Measurements from ENCODE around the gene WDR74. TPM values are rescaled to one million over a fixed set of nuclear protein-coding genes. Genes with fewer than 3 reads are reported as not detected.
"Not testable (repeated sequence)": the region's sequence is repeated elsewhere in the genome, so short reads cannot be mapped to it uniquely, and the experiment has no call there.

The WDR74 gene
- total RNA-seq, 1 experiment from 2014 or later, result 102 TPM

DNA sequence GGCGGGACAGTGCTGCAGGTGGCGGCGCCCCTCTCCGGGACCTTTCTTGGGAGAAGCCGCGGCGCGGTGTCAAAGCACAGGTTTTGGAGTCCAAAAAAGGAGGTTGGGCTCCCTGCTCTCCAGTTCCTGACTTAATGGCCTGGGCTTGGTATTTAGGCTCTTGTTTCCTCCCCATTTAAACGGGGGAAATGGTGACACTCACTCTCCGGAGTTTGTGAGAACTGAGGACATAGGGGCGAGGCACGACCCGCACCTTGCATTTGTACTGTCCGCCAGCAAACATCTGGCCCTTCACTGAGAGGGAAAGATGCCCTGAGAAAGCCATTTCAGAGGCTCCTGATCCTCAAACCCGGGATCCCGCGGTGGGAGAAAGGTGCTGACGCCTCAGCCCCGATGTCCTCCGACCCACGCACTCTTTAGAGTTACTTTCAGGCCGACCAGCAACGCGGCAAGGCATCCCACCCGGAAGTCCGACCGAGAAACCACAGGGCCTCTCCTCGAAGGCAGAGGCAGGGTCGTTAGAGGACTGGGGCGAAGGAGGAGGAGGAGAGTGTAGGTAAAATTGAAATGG is 2.9 kb upstream of the WDR74 start:
- Histone ChIP-seq H3K36me3 (peaks cover 5% of the 10 kb centered on the region), H3K4me3 (peak overlapping the region; percentile 29), H3K9me3 (replicated peaks) (no peaks in the 10 kb centered on the region), H3K4me1 (replicated peaks) (peaks cover 16% of the 10 kb centered on the region), H3K27ac (peak overlapping the region; percentile 100), H3K27me3 (replicated peaks) (no peaks in the 10 kb centered on the region; the same call in 1 of the 2 replicates)
- DNase-seq (ENCODE audit: low read depth in 1 of 2, low spot score in 2 of 2), result no peak

DNA sequence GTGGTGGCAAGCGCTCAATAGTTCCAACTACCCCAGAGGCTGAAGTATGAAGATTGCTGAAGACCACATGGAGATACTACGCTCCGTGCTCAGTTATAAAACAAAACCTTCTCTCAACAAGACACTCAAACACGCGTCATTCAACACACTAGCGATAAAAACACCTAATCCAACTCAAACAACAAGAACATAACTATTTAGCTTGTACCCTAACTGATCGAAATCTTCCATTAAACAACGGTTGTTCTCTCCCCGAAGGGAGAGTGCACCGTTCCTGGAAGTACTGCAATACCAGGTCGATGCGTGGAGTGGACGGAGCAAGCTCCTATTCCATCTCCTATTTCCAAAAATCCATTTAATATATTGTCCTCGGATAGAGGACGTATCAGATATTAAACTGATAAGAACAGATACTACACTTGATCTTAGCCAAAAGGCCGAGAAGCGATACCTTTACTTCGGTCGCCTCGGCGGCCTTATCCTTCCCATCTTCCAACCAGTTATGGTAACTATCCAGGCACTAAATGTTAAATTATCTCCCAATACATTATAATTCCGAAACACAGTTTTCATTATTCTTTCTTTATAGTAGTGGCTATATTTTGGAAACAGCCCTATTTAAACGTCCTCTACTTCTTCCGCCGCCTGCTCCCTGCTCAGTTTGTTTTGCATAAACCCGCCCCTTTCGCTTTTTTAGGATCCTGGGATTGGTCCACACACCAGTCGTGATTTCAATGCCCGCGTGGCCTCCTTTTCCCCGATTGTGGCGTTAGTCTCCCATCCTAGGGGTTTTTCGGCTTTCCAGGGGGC is 2.2 kb upstream of the WDR74 start:
- peak overlapping the region; percentile 29 for H3K4me3 ChIP-seq
- H3K4me1 ChIP-seq (replicated peaks), result peaks cover 16% of the 10 kb centered on the region
- H3K27ac ChIP-seq, result peak overlapping the region; percentile 100
- H3K9me3 ChIP-seq (replicated peaks), result no peaks in the 10 kb centered on the region
- H3K36me3 ChIP-seq, result peaks cover 10% of the 10 kb centered on the region
- peak; percentile 97 to 100 for DNase-seq (ENCODE audit: low read depth in 1 of 2, low spot score in 2 of 2)
- H3K27me3 ChIP-seq (replicated peaks), result no peaks in the 10 kb centered on the region; the same call in 1 of the 2 replicates

DNA sequence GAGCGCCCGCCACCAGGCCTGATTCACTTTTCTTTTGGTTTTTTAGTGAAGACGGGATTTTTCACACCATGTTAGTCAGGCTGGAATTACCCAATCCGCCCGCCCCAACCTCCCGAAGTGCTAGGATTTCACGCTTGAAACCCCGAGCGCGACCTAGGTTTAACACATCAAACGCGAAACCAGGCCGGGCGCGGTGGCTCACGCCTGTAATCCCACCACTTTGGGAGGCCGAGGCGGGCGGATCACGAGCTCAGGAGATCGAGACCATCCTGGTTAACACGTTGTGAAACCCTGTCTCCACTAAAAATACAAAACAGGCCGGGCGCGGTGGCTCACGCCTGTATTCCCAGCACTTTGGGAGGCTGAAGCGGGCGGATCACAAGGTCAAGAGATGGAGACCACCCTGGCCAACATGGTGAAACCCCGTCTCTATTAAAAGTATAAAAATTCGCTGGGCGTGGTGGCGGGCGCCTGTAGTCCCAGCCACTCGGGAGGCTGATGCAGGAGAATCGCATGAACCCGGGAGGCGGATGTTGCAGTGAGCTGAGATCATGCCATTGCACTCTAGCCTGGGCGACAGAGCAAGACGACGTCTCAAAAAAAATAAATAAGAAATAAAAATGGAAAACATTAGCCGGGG is 1.5 kb upstream of the WDR74 start:
- H3K27me3 ChIP-seq (replicated peaks); H3K9me3 ChIP-seq (replicated peaks): not testable (repeated sequence)
- Histone ChIP-seq H3K27ac (peak overlapping the region; percentile 100), H3K36me3 (peaks cover 18% of the 10 kb centered on the region), H3K4me3 (peak overlapping the region; percentile 72), H3K4me1 (replicated peaks) (peaks cover 16% of the 10 kb centered on the region)
- peak; percentile 95 to 98 for DNase-seq (ENCODE audit: low read depth in 1 of 2, low spot score in 2 of 2)

DNA sequence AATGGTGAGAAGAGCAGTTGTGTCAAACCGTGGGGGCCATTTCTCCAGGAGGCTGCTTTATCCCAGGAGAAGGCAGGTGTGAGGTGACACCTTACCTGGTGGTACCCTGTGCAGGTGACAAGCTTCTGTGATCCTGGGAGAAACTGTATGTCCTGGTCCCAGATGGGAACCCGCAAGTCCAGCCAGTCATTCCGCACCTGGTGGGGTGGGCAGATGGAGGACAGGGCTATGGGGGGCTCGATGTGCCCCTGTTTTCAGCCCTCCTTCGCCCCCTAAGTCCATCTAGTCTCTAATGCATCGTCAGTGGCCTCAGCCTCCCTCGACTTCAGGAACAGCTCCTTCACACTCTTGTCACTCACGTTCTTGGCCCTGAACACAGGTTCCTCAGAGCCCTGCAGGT is 4.1 kb downstream of the WDR74 start:
- H3K27me3 ChIP-seq (replicated peaks), result no peaks in the 10 kb centered on the region
- no peak for DNase-seq (ENCODE audit: low read depth in 1 of 2, low spot score in 2 of 2)
- H3K9me3 ChIP-seq (replicated peaks), result no peaks in the 10 kb centered on the region
- no peak overlapping the region for H3K4me3 ChIP-seq
- no peak overlapping the region for H3K27ac ChIP-seq
- H3K36me3 ChIP-seq, result peaks cover 57% of the 10 kb centered on the region
- H3K4me1 ChIP-seq (replicated peaks), result peaks cover 15% of the 10 kb centered on the region

DNA sequence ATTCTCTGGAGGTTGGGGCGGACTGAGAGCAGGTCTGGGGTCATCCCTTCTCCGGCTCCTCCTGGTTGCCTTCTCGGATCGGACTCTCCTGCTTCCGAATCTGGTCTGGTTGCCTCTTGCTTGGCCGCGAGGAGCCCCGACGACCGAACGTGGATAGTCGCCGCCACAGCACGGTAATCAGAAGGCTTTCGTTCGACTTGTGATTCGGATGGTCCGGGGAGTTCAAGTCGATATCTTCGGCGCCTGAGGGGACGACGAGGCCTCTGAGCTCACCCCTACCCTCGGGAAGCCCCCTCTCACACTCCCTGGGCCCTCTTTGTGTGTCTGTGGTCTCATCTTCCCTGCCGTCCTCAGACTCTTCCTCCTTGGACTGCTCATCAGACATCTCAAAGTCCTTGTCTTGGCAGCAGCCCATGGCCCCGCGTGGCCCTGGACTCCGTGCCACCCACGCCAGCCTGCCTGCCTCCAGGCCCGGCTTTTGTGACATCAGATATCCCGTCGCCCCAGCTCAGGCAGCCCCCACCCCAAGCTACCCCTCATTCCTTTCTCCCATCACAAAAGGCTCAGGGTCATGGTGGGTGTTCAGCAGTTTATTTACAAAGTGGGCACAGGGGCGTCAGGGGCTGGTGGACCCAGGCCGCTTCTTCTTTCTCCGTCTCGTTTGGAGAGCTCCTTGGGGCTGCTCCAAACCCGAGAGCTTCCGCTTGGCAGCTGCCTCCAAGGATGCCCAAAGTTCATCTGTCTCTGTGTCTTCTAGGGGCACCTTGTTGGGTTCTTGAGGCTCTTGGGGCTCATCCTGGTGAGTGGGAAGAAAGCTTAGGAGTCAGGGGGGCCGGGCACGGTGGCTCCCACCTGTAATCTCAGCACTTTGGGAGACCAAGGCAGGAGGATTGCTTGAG is 6.8 kb downstream of the WDR74 start, which contains the start of gene TEX54:
Gene TEX54 (minus strand): TSS at position 506 of the 899 bp plus-strand sequence.
- H3K4me1 ChIP-seq (replicated peaks), result peaks cover 14% of the 10 kb centered on the region

DNA sequence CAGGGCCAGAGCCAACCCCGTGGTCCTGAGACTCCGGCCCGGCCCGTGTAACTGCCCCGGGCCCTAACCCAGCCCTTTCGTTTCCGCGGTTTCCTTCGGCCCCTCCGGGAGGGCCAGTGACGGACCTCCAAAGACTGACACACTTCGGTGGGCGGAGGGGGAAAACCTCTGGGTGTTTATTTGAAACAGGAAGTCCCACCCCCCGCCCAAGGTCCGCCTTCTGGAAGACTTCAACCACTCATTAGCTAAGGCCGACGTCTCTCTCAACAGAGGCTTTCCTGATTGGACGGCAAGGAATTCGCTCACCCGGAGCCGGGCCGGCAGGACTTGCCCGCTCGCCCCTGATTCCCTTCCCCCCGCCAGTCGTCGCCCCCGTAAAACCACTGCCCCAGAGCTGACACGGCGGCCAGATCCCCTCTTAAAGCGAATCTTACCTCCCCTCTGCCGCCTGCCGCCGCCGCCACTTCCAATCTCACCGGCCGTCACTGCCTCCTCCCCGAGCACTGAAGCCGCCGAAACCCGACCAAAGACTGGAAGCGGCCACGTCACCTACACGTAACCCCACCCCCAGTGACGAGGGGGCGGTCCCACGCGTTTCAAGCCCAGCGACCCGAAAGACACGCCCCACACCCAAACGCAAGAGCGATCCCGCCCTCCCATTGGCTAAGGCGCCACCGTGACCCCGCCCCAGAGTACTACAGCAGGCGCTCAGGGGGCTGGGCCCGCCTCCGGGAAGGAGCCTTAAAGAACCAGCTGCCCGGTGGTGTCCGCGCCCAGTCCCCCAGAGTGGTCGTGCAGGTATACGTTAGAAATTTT is 7.7 kb downstream of the WDR74 start, which contains the start of gene STX5:
Gene STX5 (minus strand): TSS at position 532 of the 816 bp plus-strand sequence. CDS start 808 bp downstream, outside the sequence.
- H3K4me3 ChIP-seq, result peak within 1 kb of the TSS; percentile 85
- peak within 1 kb of the TSS; percentile 97 for H3K27ac ChIP-seq
- peak; percentile 100 for DNase-seq (ENCODE audit: low read depth in 1 of 2, low spot score in 2 of 2)
- peaks cover 82% of the 10 kb centered on the region for H3K36me3 ChIP-seq
- no peaks in the 10 kb centered on the region for H3K9me3 ChIP-seq (replicated peaks)
- peaks cover 14% of the 10 kb centered on the region for H3K4me1 ChIP-seq (replicated peaks)
- H3K27me3 ChIP-seq (replicated peaks), result no peaks in the 10 kb centered on the region

More for the DNA sequence above, 6.8 kb downstream of the WDR74 start, which contains the start of gene TEX54:
- H3K4me3 ChIP-seq, result peak within 1 kb of the TSS; percentile 85
- DNase-seq (ENCODE audit: low read depth in 1 of 2, low spot score in 2 of 2), result no peak
- H3K27ac ChIP-seq, result peak within 1 kb of the TSS; percentile 97
- no peaks in the 10 kb centered on the region for H3K9me3 ChIP-seq (replicated peaks)
- H3K36me3 ChIP-seq, result peaks cover 77% of the 10 kb centered on the region
- H3K27me3 ChIP-seq (replicated peaks), result no peaks in the 10 kb centered on the region

DNA sequence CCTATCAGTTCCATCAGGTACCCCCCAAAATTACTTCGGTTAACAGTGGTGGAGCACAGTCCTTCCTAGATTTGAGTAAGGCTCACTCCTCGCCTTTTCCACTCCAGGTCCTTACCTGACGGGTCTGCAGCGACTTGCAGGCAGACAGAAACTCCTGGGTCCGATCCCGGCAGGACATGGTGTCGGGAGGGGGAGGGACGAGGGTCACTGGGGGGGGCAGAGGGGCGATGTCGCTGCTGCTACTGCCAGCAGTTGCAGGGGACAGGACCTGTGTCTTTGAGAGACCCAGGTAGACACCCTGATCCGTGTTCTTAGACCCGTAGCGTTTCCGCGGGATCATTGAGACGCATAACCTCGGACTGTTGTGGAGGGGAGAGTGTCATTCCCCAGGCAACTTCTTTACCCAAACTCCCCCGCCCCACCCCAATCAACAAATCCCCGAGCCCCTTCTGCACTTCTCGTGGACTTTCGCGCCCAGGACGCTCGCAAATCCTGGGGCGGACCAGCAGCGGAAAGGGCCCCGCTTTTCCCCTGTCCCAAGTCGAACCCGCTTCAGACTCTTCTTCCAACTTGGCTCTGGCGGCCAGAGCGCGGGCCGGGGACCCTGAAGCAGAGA is 8.4 kb downstream of the WDR74 start:
- H3K9me3 ChIP-seq (replicated peaks), result no peaks in the 10 kb centered on the region
- peaks cover 14% of the 10 kb centered on the region for H3K4me1 ChIP-seq (replicated peaks)
- no peak for DNase-seq (ENCODE audit: low read depth in 1 of 2, low spot score in 2 of 2)
- H3K27me3 ChIP-seq (replicated peaks), result no peaks in the 10 kb centered on the region
- peak overlapping the region; percentile 85 for H3K4me3 ChIP-seq
- peak overlapping the region; percentile 97 for H3K27ac ChIP-seq
- H3K36me3 ChIP-seq, result peaks cover 80% of the 10 kb centered on the region

DNA sequence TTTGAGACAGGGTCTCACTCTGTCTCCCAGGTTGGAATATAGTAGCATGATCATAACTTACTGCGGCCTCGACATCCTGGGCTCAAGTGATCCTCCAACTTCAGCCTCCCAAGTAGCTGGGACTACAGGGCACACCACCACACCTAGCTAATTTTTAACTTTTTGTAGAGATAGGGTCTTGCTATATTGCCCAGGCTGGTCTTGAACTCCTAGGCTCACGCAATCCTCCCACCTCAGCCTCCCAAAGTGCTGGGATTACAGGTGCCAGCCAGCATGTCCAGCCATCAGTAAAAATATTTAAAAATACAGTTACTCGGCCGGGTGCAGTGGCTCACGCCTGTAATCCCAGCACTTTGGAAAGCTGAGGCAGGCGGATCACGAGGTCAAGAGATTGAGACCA is 11.3 kb downstream of the WDR74 start:
- DNase-seq (ENCODE audit: low read depth in 1 of 2, low spot score in 2 of 2); H3K27me3 ChIP-seq (replicated peaks); H3K4me3 ChIP-seq; H3K9me3 ChIP-seq (replicated peaks); H3K27ac ChIP-seq: not testable (repeated sequence)
- H3K36me3 ChIP-seq, result peaks cover 84% of the 10 kb centered on the region
- peaks cover 14% of the 10 kb centered on the region for H3K4me1 ChIP-seq (replicated peaks)

DNA sequence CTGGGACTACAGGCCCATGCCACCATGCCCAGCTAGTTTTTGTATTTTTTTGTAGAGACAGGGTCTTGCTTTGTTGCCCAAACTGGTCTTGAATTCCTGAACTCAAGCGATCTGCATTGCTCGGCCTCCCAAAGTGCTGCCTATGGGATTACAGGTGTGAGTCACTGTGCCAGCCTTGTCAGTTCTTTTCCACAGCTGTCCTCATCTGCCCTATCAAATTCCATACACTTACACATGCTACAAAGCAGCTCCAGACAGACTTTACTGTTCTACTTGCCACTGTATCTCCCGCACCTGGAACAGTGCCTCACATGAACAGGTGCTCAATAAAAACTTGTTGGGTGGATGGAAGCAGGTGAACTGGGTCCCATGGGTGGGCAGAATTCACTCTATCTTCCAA is 15.7 kb downstream of the WDR74 start:
- H3K36me3 ChIP-seq, result peaks cover 93% of the 10 kb centered on the region
- H3K4me1 ChIP-seq (replicated peaks), result no peaks in the 10 kb centered on the region
- no peak for DNase-seq (ENCODE audit: low read depth in 1 of 2, low spot score in 2 of 2)

DNA sequence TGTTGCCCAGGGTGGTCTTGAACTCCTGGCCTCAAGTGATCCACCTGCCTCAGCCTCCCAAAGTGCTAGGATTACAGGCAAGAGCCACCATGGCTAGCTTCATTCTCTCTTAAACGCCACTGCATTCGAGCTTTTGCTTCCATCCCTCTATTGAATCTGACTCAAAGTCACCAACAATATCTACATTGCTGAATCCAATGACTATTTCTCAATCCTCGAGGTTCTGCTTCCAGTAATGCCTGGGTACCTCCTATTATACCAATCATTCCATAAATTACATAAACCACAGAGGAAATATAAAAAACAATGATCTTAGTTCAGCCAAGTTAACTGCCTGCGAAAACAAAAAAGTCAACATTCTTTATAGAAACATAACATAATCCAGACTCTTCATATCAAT is 22.3 kb downstream of the WDR74 start:
- H3K27ac ChIP-seq, result no peak overlapping the region
- peaks cover 73% of the 10 kb centered on the region for H3K36me3 ChIP-seq

More for the DNA sequence above, 15.7 kb downstream of the WDR74 start:
- Histone ChIP-seq H3K27me3 (replicated peaks) (no peaks in the 10 kb centered on the region), H3K9me3 (replicated peaks) (0 out of 2 replicates have a peak, but pooled peaks cover 3% of the 10 kb centered on the region), H3K4me3 (no peak overlapping the region), H3K27ac (no peak overlapping the region)

DNA sequence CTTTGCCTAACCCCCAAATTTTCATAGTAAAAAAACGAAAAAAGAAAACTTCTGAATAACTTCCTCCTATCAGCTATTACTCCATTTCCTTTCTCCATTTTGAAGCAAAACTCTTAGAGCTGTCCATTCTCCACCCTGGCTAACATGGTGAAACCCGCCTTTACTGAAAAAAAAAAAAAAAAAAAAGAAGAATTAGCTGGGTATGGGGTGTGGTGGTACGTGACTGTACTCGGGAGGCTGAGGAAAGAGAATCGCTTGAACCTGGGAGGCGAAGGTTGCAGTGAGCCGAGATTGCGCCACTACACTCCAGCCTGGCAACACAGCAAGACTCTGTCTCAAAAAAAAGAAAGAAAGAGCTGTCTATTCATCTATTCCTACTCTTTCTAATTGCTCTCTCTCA is 22.8 kb downstream of the WDR74 start:
- H3K27me3 ChIP-seq (replicated peaks), result no peaks in the 10 kb centered on the region
- H3K4me1 ChIP-seq (replicated peaks), result no peaks in the 10 kb centered on the region
- peaks cover 68% of the 10 kb centered on the region for H3K36me3 ChIP-seq
- no peak overlapping the region for H3K4me3 ChIP-seq
- DNase-seq (ENCODE audit: low read depth in 1 of 2, low spot score in 2 of 2), result no peak
- H3K27ac ChIP-seq, result no peak overlapping the region
- H3K9me3 ChIP-seq (replicated peaks), result no peaks in the 10 kb centered on the region

More for the DNA sequence above, 22.3 kb downstream of the WDR74 start:
- H3K9me3 ChIP-seq (replicated peaks), result no peaks in the 10 kb centered on the region
- H3K4me1 ChIP-seq (replicated peaks), result no peaks in the 10 kb centered on the region
- no peak for DNase-seq (ENCODE audit: low read depth in 1 of 2, low spot score in 2 of 2)
- H3K4me3 ChIP-seq, result no peak overlapping the region
- no peaks in the 10 kb centered on the region for H3K27me3 ChIP-seq (replicated peaks)

DNA sequence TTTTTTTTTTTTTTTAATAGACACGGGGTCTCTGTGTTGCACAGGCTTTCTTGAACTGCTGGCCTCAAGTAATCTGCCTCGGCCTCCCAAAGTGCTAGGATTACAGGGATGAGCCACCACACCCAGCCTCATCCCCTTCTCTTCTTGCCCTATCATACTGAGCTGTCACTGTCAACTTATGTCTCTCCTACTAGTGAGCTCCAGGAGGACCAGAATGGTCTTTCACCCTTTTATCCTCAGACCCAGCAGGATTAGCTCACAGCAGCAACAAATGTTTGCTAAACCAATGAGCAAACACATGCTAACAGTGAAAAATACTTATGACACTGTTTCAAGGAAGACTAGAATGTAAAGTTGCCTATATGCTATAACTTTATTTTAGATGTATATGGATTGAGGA is 27.7 kb downstream of the WDR74 start:
- Histone ChIP-seq H3K27ac (no peak overlapping the region), H3K36me3 (peaks cover 37% of the 10 kb centered on the region), H3K4me3 (no peak overlapping the region), H3K9me3 (replicated peaks) (no peaks in the 10 kb centered on the region), H3K27me3 (replicated peaks) (no peaks in the 10 kb centered on the region), H3K4me1 (replicated peaks) (no peaks in the 10 kb centered on the region)
- no peak for DNase-seq (ENCODE audit: low read depth in 1 of 2, low spot score in 2 of 2)
